OCI-LY7 (cell line): ENCODE results near the gene USP28.

Experiments
- EZH2phosphoT487 ChIP-seq: fragments of 200-600 bp; sonication (generic); IDR thresholded peaks from 2 replicates; pipeline ENCODE4 v1.6.1; 2018; ENCODE audit warnings: low read depth, borderline replicate concordance, mild to moderate bottlenecking, mixed run types, antibody characterized with exemption, low read length, moderate library complexity, mixed read lengths
- TF ChIP-seq, protein P1 (sequence below): fragments of 200-600 bp; sonication (generic); conservative IDR thresholded peaks from 2 replicates; pipeline ENCODE4 v1.5.1; 2014; ENCODE audit warnings: mild to moderate bottlenecking, antibody characterized with exemption, low read length, moderate library complexity, mixed read lengths

DNA sequence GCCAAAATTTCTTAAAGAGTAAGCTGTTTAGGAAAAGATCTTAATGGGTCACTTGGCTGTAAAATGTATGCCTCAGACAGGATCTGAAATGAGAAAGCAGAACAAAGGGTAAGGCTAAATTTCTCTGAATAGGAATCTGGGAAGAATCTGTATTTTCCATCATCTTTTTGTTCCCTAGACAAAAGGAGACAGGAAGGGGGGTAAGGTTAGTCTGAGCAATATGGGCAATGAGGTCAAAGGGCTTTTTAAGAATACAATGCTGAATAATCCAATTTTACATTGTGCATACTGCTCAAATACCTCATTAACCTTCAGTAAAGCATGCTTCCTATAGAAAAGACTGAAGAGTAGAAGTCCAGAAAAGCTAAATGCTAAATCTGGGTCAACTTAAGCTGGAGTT, 61.2 kb downstream of the USP28 start:
- TF ChIP-seq, protein P1, sequence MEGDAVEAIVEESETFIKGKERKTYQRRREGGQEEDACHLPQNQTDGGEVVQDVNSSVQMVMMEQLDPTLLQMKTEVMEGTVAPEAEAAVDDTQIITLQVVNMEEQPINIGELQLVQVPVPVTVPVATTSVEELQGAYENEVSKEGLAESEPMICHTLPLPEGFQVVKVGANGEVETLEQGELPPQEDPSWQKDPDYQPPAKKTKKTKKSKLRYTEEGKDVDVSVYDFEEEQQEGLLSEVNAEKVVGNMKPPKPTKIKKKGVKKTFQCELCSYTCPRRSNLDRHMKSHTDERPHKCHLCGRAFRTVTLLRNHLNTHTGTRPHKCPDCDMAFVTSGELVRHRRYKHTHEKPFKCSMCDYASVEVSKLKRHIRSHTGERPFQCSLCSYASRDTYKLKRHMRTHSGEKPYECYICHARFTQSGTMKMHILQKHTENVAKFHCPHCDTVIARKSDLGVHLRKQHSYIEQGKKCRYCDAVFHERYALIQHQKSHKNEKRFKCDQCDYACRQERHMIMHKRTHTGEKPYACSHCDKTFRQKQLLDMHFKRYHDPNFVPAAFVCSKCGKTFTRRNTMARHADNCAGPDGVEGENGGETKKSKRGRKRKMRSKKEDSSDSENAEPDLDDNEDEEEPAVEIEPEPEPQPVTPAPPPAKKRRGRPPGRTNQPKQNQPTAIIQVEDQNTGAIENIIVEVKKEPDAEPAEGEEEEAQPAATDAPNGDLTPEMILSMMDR: no peak
- no peak for TF ChIP-seq EZH2phosphoT487
